A673 (cell line): ENCODE measurements around the gene PLXDC2. TPM values are rescaled to one million over a fixed set of nuclear protein-coding genes. Genes with fewer than 3 reads are reported as not detected.
A peak's percentile ranks its signal among the peaks of the same experiment; 100 is the strongest.

Source experiments
- BruUV-seq: library from RNA; stranded (reverse); fragments of 400-500 nt; replicated peaks from 2 replicates; lab custom pipeline; 2021; lab: Mats Ljungman, UMichigan
- CTCF ChIA-PET: fragments of 300-600 bp; sonication (Branson Sonifier 250); formaldehyde crosslinking; loops from one replicate; lab custom pipeline; 2022; ENCODE audit warnings: antibody characterized with exemption; lab: Charles Lee
- POLR2A ChIA-PET: fragments of 300-600 bp; sonication (Branson Sonifier 250); formaldehyde crosslinking; loops from one replicate; lab custom pipeline; 2022; ENCODE audit warnings: antibody characterized with exemption; ENCODE audit not compliant: low non-redundant PET; lab: Charles Lee
- DNase-seq: peaks from one replicate; pipeline ENCODE4 v3.0.0-alpha.2; 2015; ENCODE audit warnings: low spot score
- H3K27ac ChIP-seq: fragments of 200-600 bp; sonication (generic); 2 replicates; pipeline ENCODE4 v1.5.1; 2016; ENCODE audit warnings: mixed run types, low read depth, mild to moderate bottlenecking, mixed read lengths, antibody characterized with exemption, low read length; ENCODE audit not compliant: poor library complexity, severe bottlenecking
- H3K27me3 ChIP-seq: fragments of 200-600 bp; sonication (generic); replicated peaks from 2 replicates; pipeline ENCODE4 v1.6.1; 2017; ENCODE audit warnings: mixed run types, low read depth, mild to moderate bottlenecking, mixed read lengths, antibody characterized with exemption, low read length; ENCODE audit not compliant: insufficient read depth, poor library complexity
- H3K36me3 ChIP-seq: fragments of 200-600 bp; sonication (generic); 2 replicates; pipeline ENCODE4 v1.6.1; 2016; ENCODE audit warnings: mixed run types, mild to moderate bottlenecking, mixed read lengths, antibody characterized with exemption, low read length; ENCODE audit not compliant: insufficient read depth, poor library complexity, severe bottlenecking
- H3K4me1 ChIP-seq: fragments of 200-600 bp; sonication (generic); 2 replicates; pipeline ENCODE4 v1.6.1; 2017; ENCODE audit warnings: mixed run types, mild to moderate bottlenecking, mixed read lengths, antibody characterized with exemption, low read length; ENCODE audit not compliant: insufficient read depth, poor library complexity, severe bottlenecking
- H3K4me3 ChIP-seq: fragments of 200-600 bp; sonication (generic); 2 replicates; pipeline ENCODE4 v1.5.1; 2016; ENCODE audit warnings: low read depth, mixed run types, mild to moderate bottlenecking, mixed read lengths, low read length; ENCODE audit not compliant: poor library complexity, severe bottlenecking
- H3K9me3 ChIP-seq: fragments of 200-600 bp; sonication (generic); 2 replicates; pipeline ENCODE4 v1.6.1; 2016; ENCODE audit warnings: mixed run types, low read depth, mild to moderate bottlenecking, mixed read lengths, antibody characterized with exemption, low read length; ENCODE audit not compliant: poor library complexity, severe bottlenecking
- CTCF ChIP-seq: fragments of 300-800, 200-600 bp; sonication (generic); conservative IDR thresholded peaks from 2 replicates; pipeline ENCODE4 v1.5.1; 2017; ENCODE audit warnings: low read depth, mild to moderate bottlenecking, antibody characterized with exemption, low read length, moderate library complexity, mixed read lengths
- EZH2 ChIP-seq: fragments of 200-600 bp; sonication (generic); IDR thresholded peaks from 2 replicates; pipeline ENCODE4 v1.6.1; 2017; ENCODE audit warnings: borderline replicate concordance, low read depth, mild to moderate bottlenecking, mixed read lengths, antibody characterized with exemption, low read length; ENCODE audit not compliant: poor library complexity, severe bottlenecking
- intact Hi-C: fragments of 100-400 bp; cut with micrococcal nuclease; formaldehyde crosslinking; loops from one replicate; pipeline ENCODE4 v1.10.0; 2022; ENCODE audit not compliant: unreplicated experiment
- total RNA-seq: library from RNA; stranded (reverse); gene quantifications from 2 replicates; pipeline ENCODE4 v1.2.3, GENCODE V29; 2021

The PLXDC2 gene
- total RNA-seq, 1 experiment from 2014 or later: 74.8 TPM

- no peak for DNase-seq
- ChIA-PET CTCF (no interaction called here), POLR2A (interaction anchor here (0.5 to 0.7 kb wide), 2 partner anchors 11 to 564 kb away, joined by 5 read pairs; no protein-coding TSS in a partner anchor)
- no peaks in the 10 kb centered on the region for H3K36me3 ChIP-seq
- H3K9me3 ChIP-seq: no peaks in the 10 kb centered on the region
- H3K27me3 ChIP-seq: no peaks in the 10 kb centered on the region
- BruUV-seq: no TSS peak
- peak overlapping the region; percentile 18 for H3K27ac ChIP-seq
- H3K4me1 ChIP-seq: peaks cover 41% of the 10 kb centered on the region
- TF ChIP-seq CTCF (no peak), EZH2 (no peak)
- no peak overlapping the region for H3K4me3 ChIP-seq
- intact Hi-C loops: no loop called here
These were observed 113.4 kb downstream of the PLXDC2 start for GRCh38 chr10:19929506-19930140.

GRCh38 chr10:19930936-19931893 is 115.0 kb downstream of the PLXDC2 start:
- POLR2A ChIA-PET: interaction anchor here (0.9 kb wide), 1 partner anchor 112 kb away, joined by 3 read pairs; no protein-coding TSS in a partner anchor
- Histone ChIP-seq H3K27me3 (no peaks in the 10 kb centered on the region), H3K4me1 (peaks cover 48% of the 10 kb centered on the region), H3K9me3 (no peaks in the 10 kb centered on the region), H3K36me3 (no peaks in the 10 kb centered on the region), H3K4me3 (no peak overlapping the region), H3K27ac (peak overlapping the region; percentile 45)
- BruUV-seq: no TSS peak
- CTCF ChIA-PET: no interaction called here
- intact Hi-C loops: no loop called here
- no peak for TF ChIP-seq EZH2
- peak; percentile 25; the same call in 1 of the 2 replicates for TF ChIP-seq CTCF
- peak; percentile 85 for DNase-seq

GRCh38 chr10:19931894-19932590 is 115.8 kb downstream of the PLXDC2 start:
- Histone ChIP-seq H3K27ac (peak overlapping the region; percentile 45), H3K4me1 (peaks cover 48% of the 10 kb centered on the region), H3K4me3 (no peak overlapping the region), H3K9me3 (no peaks in the 10 kb centered on the region), H3K36me3 (no peaks in the 10 kb centered on the region), H3K27me3 (no peaks in the 10 kb centered on the region)
- DNase-seq: no peak
- CTCF ChIA-PET: no interaction called here
- intact Hi-C loops: no loop called here
- TF ChIP-seq CTCF (no peak), EZH2 (no peak)
- BruUV-seq: no TSS peak
- POLR2A ChIA-PET: no interaction called here
